Tibial nerve (tissue), 4 donors: ENCODE results near the gene SERPINE1. TPM values are rescaled to one million over a fixed set of nuclear protein-coding genes. Genes with fewer than 3 reads are reported as not detected.
"Not testable (repeated sequence)": the region's sequence is repeated elsewhere in the genome, so short reads cannot be mapped to it uniquely, and the experiment has no call there.

Experiments
- DNase-seq, 2 donors: peaks; one replicate each; pipeline ENCODE4 v3.0.0-alpha.2; 2019; ENCODE audit warnings: low spot score in 2 of 2
- H3K27ac ChIP-seq, 4 donors: fragments of 200-600 bp; sonication (generic) in 3 of 4; one replicate each; pipeline ENCODE4 v1.5.1; 2017 to 2019; ENCODE audit warnings: mild to moderate bottlenecking in 1 of 4
- H3K27me3 ChIP-seq, 2 donors: fragments of 200-600 bp; sonication (generic) in 1 of 2; one replicate each; pipeline versions ENCODE4 v1.5.1 to v1.6.0; 2017 to 2019
- H3K36me3 ChIP-seq, 3 donors: fragments of 200-600 bp; sonication (generic); one replicate each; pipeline ENCODE4 v1.5.1; 2018 to 2019
- H3K4me1 ChIP-seq, 4 donors: fragments of 200-600 bp; sonication (generic) in 3 of 4; one replicate each; pipeline ENCODE4 v1.5.1; 2017 to 2019
- H3K4me3 ChIP-seq, 4 donors: fragments of 200-600 bp; sonication (generic) in 3 of 4; one replicate each; pipeline ENCODE4 v1.5.1; 2017 to 2019; ENCODE audit warnings: mild to moderate bottlenecking in 1 of 4, moderate library complexity in 1 of 4
- H3K9me3 ChIP-seq, 4 donors: fragments of 200-600 bp; sonication (generic) in 3 of 4; one replicate each; pipeline ENCODE4 v1.5.1; 2017 to 2019
- EP300 ChIP-seq, 2 donors: sonication (generic); formaldehyde crosslinking; IDR thresholded peaks; one replicate each; pipeline ENCODE4 v1.6.1; 2017; ENCODE audit warnings: antibody characterized with exemption in 2 of 2, mild to moderate bottlenecking in 1 of 2
- POLR2A ChIP-seq, 2 donors: fragments of 450-650 bp; IDR thresholded peaks; one replicate each; pipeline ENCODE4 v1.6.1; 2017; ENCODE audit warnings: antibody characterized with exemption in 2 of 2, mild to moderate bottlenecking in 2 of 2, moderate library complexity in 2 of 2
- WGBS, 2 donors: methylation state at CpG; one replicate each; pipeline ENCODE4 v1.1.5; 2018; 5-methylcytosine and 5-hydroxymethylcytosine counted together
- total RNA-seq, 4 donors: library from RNA; depleted of rRNA; stranded (reverse); fragments of >200 nt; gene quantifications; one replicate each; pipeline ENCODE4 v1.1.0, GENCODE V29; 2016
- TF ChIP-seq, protein P1 (sequence below), 5 experiments: fragments of 200-600 bp in 3 of 5; fragments of 450-650 bp in 2 of 5; sonication (generic) in 3 of 5; IDR thresholded peaks; one replicate each; pipeline ENCODE4 v1.5.1; 2016 to 2019; ENCODE audit warnings: antibody characterized with exemption in 5 of 5, mild to moderate bottlenecking in 3 of 5, moderate library complexity in 2 of 5

The SERPINE1 gene
- total RNA-seq, 4 donors from 2014 or later = 3.3 to 13.9 (median 8.1) TPM

DNA sequence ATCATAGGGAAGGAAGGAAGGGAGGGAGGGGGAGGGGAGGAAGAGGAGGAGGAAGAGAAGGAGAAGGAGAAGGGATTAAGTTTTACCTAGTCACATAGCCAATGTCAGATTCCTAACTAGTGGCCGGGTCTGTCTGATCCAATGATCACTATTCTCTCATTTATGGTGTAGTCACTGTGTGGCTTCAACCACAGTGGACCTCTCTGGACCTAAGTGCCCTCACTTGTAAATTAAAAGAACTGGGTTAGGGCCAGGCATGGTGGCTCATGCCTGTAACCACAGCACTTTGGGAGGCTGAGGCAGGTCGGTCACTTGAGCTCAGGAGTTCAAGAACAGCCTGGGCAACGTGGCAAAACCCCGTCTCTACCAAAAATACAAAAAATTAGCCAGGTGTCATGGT lies 6.6 kb upstream of the SERPINE1 start:
- H3K9me3 ChIP-seq = no peaks in the 10 kb centered on the region
- TF ChIP-seq, protein P1, sequence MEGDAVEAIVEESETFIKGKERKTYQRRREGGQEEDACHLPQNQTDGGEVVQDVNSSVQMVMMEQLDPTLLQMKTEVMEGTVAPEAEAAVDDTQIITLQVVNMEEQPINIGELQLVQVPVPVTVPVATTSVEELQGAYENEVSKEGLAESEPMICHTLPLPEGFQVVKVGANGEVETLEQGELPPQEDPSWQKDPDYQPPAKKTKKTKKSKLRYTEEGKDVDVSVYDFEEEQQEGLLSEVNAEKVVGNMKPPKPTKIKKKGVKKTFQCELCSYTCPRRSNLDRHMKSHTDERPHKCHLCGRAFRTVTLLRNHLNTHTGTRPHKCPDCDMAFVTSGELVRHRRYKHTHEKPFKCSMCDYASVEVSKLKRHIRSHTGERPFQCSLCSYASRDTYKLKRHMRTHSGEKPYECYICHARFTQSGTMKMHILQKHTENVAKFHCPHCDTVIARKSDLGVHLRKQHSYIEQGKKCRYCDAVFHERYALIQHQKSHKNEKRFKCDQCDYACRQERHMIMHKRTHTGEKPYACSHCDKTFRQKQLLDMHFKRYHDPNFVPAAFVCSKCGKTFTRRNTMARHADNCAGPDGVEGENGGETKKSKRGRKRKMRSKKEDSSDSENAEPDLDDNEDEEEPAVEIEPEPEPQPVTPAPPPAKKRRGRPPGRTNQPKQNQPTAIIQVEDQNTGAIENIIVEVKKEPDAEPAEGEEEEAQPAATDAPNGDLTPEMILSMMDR (IDR thresholded peaks at IDR 0.05) = no peak
- TF ChIP-seq EP300 (IDR thresholded peaks at IDR 0.05) (no peak), POLR2A (IDR thresholded peaks at IDR 0.05) (no peak)
- H3K27ac ChIP-seq = no peak overlapping the region
- peaks cover 0 to 34% (median 12%) of the 10 kb centered on the region in 4 donors for H3K4me1 ChIP-seq
- H3K36me3 ChIP-seq = no peaks in the 10 kb centered on the region
- no peak overlapping the region for H3K4me3 ChIP-seq
- DNase-seq = no peak
- 62 to 78% methylated on average over 4 of the region's 4 CpGs for WGBS, 2 donors
- no peaks in the 10 kb centered on the region for H3K27me3 ChIP-seq

DNA sequence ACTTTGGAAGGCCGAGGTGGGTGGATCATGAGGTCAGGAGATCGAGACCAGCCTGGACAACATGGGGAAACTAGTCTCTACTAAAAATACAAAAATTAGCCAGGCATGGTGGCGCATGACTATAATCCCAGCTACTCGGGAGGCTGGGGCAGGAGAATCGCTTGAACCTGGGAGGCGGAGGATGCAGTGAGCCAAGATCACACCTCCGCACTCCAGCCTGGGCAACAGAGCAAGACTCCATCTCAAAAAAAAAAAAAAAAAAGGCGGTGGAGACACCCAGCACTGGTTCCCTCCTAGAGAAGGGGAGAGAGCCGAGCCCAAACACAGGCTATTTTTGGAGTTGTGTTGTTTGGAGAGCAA lies 5.3 kb upstream of the SERPINE1 start:
- WGBS, 2 donors = 49 to 55% methylated on average over 9 of the region's 9 CpGs

DNA sequence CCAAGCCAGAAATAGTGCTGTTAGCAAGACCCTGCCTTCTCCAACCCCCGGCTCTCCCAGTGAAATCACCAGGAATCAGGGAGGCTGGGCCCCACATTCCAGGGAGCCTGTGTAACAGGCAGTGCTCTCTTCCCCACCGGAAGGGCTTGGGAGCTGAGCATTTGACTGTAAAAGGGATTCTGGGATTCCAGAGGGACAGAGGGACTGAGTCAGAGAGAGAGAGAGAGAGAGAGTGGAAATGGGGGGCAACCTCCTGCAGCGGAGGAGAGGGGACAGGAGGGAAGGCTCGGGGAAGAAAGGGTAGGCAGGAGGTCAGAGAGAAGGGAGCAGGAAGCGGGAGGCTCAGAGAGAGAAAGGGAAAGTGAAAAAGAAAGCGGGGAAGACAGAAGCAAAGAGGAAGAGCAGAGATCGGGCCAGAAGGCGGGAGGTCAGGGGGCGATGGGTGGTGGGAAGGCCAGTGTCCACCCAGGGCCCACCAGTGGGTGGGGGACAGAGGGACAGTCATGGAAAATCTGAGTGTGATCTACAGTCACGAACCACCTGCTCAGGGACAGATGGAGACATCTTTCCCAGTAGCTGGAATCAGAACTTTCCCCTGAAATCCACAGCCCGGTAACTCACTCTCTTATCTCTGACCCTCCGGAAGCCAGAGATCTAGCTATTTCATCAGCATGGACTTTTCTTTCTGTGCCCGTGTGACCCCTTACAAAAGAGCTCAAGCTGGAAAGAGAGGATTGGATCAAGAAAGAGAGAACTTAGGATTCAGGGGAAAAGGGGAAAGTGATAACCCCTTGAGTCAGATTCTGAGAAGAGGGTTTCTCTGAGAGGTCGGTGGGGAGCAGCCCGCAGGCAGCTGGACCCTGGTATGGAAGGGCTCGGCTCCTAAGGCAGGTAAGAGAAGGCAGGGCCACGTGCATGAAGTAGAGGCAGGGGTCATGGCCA lies 4.6 kb upstream of the SERPINE1 start:
- Histone ChIP-seq H3K36me3 (no peaks in the 10 kb centered on the region), H3K4me1 (peaks cover 0 to 54% (median 24%) of the 10 kb centered on the region in 4 donors), H3K4me3 (peak overlapping the region; percentile 17 to 44 (median 36)), H3K27ac (peak overlapping the region; percentile 70 to 92 (median 76)), H3K27me3 (no peaks in the 10 kb centered on the region), H3K9me3 (no peaks in the 10 kb centered on the region)
- TF ChIP-seq POLR2A (IDR thresholded peaks at IDR 0.05) (no peak), EP300 (IDR thresholded peaks at IDR 0.05) (peak in 1 of 2 donors; percentile 50)
- WGBS, 2 donors = 16 to 19% methylated on average over 17 of the region's 17 CpGs
- peak; percentile 46 to 69 for DNase-seq

More for the DNA sequence above, 5.3 kb upstream of the SERPINE1 start:
- peaks cover 0 to 47% (median 21%) of the 10 kb centered on the region in 4 donors for H3K4me1 ChIP-seq
- peak overlapping the region in 3 of 4 donors; percentile 70 to 92 (median 78) for H3K27ac ChIP-seq
- H3K9me3 ChIP-seq, H3K36me3 ChIP-seq, DNase-seq, H3K27me3 ChIP-seq: not testable (repeated sequence)
- H3K4me3 ChIP-seq = peak overlapping the region; percentile 17 to 44 (median 36)

DNA sequence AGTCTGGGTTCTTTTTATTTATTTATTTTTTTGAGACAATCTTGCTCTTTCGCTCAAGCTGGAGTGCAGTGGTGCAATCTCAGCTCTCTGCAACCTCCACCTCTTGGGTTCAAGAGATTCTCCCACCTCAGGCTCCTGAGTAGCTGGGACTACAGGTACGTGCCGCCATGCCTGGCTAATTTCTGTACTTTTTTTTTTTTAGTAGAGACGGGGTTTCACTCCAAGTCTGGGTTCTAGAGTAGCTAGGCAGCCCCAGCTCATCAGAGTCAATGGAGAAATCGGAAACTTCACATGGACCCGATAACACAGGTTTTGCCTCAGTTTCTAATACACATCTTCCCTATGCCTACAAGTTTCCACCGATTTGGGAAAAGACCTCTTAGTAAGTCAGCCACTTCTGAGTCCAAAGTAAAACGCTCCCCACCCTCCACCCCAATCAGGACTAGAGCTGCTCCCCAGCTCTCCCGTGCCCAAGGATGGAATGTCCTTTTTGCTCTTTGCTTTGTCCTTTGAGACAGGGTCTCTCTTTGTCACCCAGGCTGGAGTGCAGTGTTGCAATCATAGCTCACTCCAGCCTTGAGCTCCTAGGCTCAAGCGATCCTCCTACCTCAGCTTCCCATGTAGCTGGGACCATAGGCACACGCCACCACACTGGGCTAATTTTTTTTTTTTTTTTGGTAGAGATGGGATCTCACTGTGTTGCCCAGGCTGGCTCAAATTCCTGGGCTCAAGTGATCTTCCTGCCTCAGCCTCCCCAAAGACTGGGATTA lies 3.8 kb upstream of the SERPINE1 start:
- Histone ChIP-seq H3K27ac (peak overlapping the region in 3 of 4 donors; percentile 70 to 92 (median 78)), H3K9me3 (no peaks in the 10 kb centered on the region), H3K36me3 (no peaks in the 10 kb centered on the region), H3K4me1 (peaks cover 0 to 61% (median 25%) of the 10 kb centered on the region in 4 donors), H3K27me3 (no peaks in the 10 kb centered on the region), H3K4me3 (no peak overlapping the region)
- no peak for TF ChIP-seq EP300 (IDR thresholded peaks at IDR 0.05)
- TF ChIP-seq, protein P1 (IDR thresholded peaks at IDR 0.05) = no peak
- no peak for TF ChIP-seq POLR2A (IDR thresholded peaks at IDR 0.05)
- no peak for DNase-seq
- 83 to 88% methylated on average over 11 of the region's 11 CpGs for WGBS, 2 donors

DNA sequence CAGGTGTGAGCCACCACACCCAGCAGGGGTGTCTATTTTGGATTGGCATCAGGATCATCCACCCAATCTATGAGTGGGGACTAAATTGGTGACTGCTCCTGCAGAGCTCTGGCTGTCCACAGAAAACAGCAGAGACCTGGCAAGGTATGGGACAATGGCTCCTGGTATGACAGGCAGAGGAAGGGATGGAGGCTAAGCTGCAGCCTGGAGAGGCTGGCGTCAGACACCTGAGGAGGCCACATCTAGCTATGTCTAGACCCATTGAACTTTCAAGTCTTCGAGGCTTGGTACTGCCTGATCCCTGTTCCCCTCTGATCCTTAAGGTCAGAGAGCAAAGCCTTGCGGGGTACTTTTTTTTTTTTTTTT lies 3.2 kb upstream of the SERPINE1 start:
- 63 to 82% methylated on average over 3 of the region's 3 CpGs for WGBS, 2 donors
- H3K4me3 ChIP-seq = no peak overlapping the region
- no peaks in the 10 kb centered on the region for H3K27me3 ChIP-seq
- H3K9me3 ChIP-seq = no peaks in the 10 kb centered on the region
- peak overlapping the region in 1 of 4 donors; percentile 92 for H3K27ac ChIP-seq
- no peaks in the 10 kb centered on the region for H3K36me3 ChIP-seq
- peaks cover 0 to 61% (median 25%) of the 10 kb centered on the region in 4 donors for H3K4me1 ChIP-seq
- DNase-seq = no peak
- TF ChIP-seq, protein P1 (IDR thresholded peaks at IDR 0.05) = no peak
- no peak for TF ChIP-seq POLR2A (IDR thresholded peaks at IDR 0.05)
